Ishikawa (cell line): ENCODE measurements around the gene LHX8.

ENCODE experiments used
- CEBPB ChIP-seq: IDR thresholded peaks from 2 replicates; pipeline ENCODE4 v1.6.1; 2012
- CREB1 ChIP-seq: IDR thresholded peaks from 2 replicates; pipeline ENCODE4 v1.6.1; 2012; ENCODE audit warnings: low read depth
- EGR1 ChIP-seq: IDR thresholded peaks from 2 replicates; pipeline ENCODE4 v1.6.1; 2012
- EP300 ChIP-seq: IDR thresholded peaks from 2 replicates; pipeline ENCODE4 v1.6.1; 2012; ENCODE audit warnings: borderline replicate concordance
- FOXM1 ChIP-seq: IDR thresholded peaks from 2 replicates; pipeline ENCODE4 v1.6.1; 2012; ENCODE audit warnings: low read depth, borderline replicate concordance
- MAX ChIP-seq: IDR thresholded peaks from 2 replicates; pipeline ENCODE4 v1.6.1; 2012
- NFIC ChIP-seq: IDR thresholded peaks from 2 replicates; pipeline ENCODE4 v1.6.1; 2012
- RAD21 ChIP-seq: IDR thresholded peaks from 2 replicates; pipeline ENCODE4 v1.6.1; 2012; ENCODE audit warnings: low read depth
- REST ChIP-seq: IDR thresholded peaks from 2 replicates; pipeline ENCODE4 v1.6.1; 2012; ENCODE audit warnings: low read depth, mild to moderate bottlenecking
- TAF1 ChIP-seq: IDR thresholded peaks from 2 replicates; pipeline ENCODE4 v1.6.1; 2012; ENCODE audit warnings: low read depth, mild to moderate bottlenecking
- TCF12 ChIP-seq: IDR thresholded peaks from 2 replicates; pipeline ENCODE4 v1.6.1; 2012; ENCODE audit warnings: low read depth
- TEAD4 ChIP-seq: IDR thresholded peaks from 2 replicates; pipeline ENCODE4 v1.6.1; 2012
- YY1 ChIP-seq: IDR thresholded peaks from 2 replicates; pipeline ENCODE4 v1.6.1; 2012; ENCODE audit warnings: low read depth
- ZBTB7A ChIP-seq: IDR thresholded peaks from 2 replicates; pipeline ENCODE4 v1.6.1; 2012; ENCODE audit warnings: low read depth
- TF ChIP-seq, protein P1 (sequence below): IDR thresholded peaks from 2 replicates; pipeline ENCODE4 v1.6.1; 2012

Gene LHX8

GRCh38 chr1:75125161-75125726 is 8.9 kb upstream of the LHX8 start:
- TF ChIP-seq REST (no peak), MAX (no peak), ZBTB7A (no peak), TAF1 (no peak), TCF12 (no peak), FOXM1 (no peak), TEAD4 (no peak), EGR1 (no peak), NFIC (no peak), CEBPB (no peak), EP300 (no peak), YY1 (no peak), RAD21 (no peak), CREB1 (no peak)
- TF ChIP-seq, protein P1, sequence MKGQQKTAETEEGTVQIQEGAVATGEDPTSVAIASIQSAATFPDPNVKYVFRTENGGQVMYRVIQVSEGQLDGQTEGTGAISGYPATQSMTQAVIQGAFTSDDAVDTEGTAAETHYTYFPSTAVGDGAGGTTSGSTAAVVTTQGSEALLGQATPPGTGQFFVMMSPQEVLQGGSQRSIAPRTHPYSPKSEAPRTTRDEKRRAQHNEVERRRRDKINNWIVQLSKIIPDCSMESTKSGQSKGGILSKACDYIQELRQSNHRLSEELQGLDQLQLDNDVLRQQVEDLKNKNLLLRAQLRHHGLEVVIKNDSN: no peak

DNA sequence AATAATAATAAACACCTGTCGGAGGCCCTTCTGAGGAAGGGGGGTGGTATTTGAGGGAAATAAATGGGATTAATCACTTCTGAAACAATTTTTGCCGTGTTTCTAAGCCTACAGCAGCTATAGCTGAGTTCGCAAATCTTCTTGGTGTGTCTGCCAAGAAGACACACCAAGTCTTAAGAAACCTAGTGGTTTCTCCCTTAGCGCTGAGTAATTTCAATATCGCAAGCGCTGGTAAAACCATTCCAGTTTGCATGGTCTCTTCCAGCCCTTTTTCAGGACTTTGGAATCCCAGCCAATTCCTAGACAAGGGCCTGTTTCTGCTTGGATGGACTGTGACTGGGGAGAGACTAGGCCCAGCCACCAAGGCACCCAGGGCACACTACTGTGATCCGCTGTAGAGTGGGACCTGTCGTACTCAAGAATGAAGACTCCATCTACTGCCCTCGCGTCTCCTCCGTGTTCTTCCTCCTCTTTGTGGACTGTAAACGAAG is 7.5 kb upstream of the LHX8 start:
- TF ChIP-seq REST: no peak
- no peak for TF ChIP-seq EP300

- TF ChIP-seq FOXM1 (no peak), ZBTB7A (no peak), TAF1 (no peak), EP300 (no peak), CREB1 (no peak), TEAD4 (no peak), REST (no peak), YY1 (no peak), MAX (no peak), CEBPB (no peak), TCF12 (no peak), EGR1 (no peak), RAD21 (no peak), NFIC (no peak)
- TF ChIP-seq, protein P1: no peak
Measured at GRCh38 chr1:75127916-75128717, 6.1 kb upstream of the LHX8 start.

- TF ChIP-seq REST (no peak), TAF1 (no peak), YY1 (no peak), RAD21 (no peak), MAX (no peak), CREB1 (no peak), NFIC (no peak), EP300 (no peak), ZBTB7A (no peak), EGR1 (no peak), TCF12 (no peak), TEAD4 (no peak), CEBPB (no peak), FOXM1 (no peak)
- TF ChIP-seq, protein P1: no peak
Measured at GRCh38 chr1:75129660-75129982, 4.6 kb upstream of the LHX8 start.
